Limb (tissue), 2 donors: ENCODE results near the gene TRIP10.
"Not testable (repeated sequence)": the region's sequence is repeated elsewhere in the genome, so short reads cannot be mapped to it uniquely, and the experiment has no call there.

Experiments
- DNase-seq, 2 donors: peaks; one replicate each; pipeline ENCODE4 v3.0.0-alpha.2; 2016; ENCODE audit errors: extremely low spot score in 2 of 2

Gene TRIP10

GRCh38 chr19:6793973-6794372, 54.5 kb downstream of the TRIP10 start:
- DNase-seq = no peak

GRCh38 chr19:6794686-6795431, 55.4 kb downstream of the TRIP10 start:
- no peak for DNase-seq

- no peak for DNase-seq
Observed at GRCh38 chr19:6796278-6796677, 56.8 kb downstream of the TRIP10 start.

GRCh38 chr19:6797646-6798045, 58.2 kb downstream of the TRIP10 start:
- no peak for DNase-seq

GRCh38 chr19:6800160-6800790, 60.8 kb downstream of the TRIP10 start:
- not testable (repeated sequence) for DNase-seq

- no peak for DNase-seq
Observed at GRCh38 chr19:6800991-6801484, 61.6 kb downstream of the TRIP10 start.
